HepG2 (cell line): ENCODE results near the gene ERRFI1. TPM values are rescaled to one million over a fixed set of nuclear protein-coding genes. Genes with fewer than 3 reads are reported as not detected.

Source experiments
- JDP2 ChIP-seq: sonication (generic); formaldehyde crosslinking; IDR thresholded peaks from 2 replicates; pipeline ENCODE4 v1.8.1; 2022; ENCODE audit warnings: missing genetic modification reagents, borderline replicate concordance
- NR2F1 ChIP-seq, 2 experiments: fragments of 450-650 bp in 1 of 2; formaldehyde crosslinking in 1 of 2; IDR thresholded peaks; 2 replicates each; pipeline versions ENCODE4 v1.5.0 to v1.6.1; 2016 to 2020; ENCODE audit warnings: mild to moderate bottlenecking in 1 of 2, missing compliant biosample characterization in 1 of 2, missing genetic modification reagents in 1 of 2, moderate library complexity in 1 of 2
- PHB2 ChIP-seq: fragments of 450-650 bp; IDR thresholded peaks from 2 replicates; pipeline ENCODE4 v1.6.1; 2018; ENCODE audit not compliant: partially characterized antibody
- polyA plus RNA-seq, 8 experiments: library from polyadenylated mRNA; depleted of rRNA in 3 of 8; stranded (reverse) in 7 of 8; unstranded in 1 of 8; fragments of >200 nt; fragmentation: Illumina TruSeq in 4 of 8; extraction: Trizol in 4 of 8; gene quantifications; 2 replicates each; pipeline versions ENCODE4 v1.2.1 to v1.2.3, GENCODE V29; 2011 to 2016; ENCODE audit warnings: low read depth in 4 of 8, missing spikeins in 1 of 8, mixed read lengths in 1 of 8; ENCODE audit not compliant: insufficient read depth in 1 of 8
- total RNA-seq, 5 experiments: library from RNA; depleted of rRNA; stranded (reverse); fragments of >200 nt; fragmentation: Illumina TruSeq; extraction: Trizol; gene quantifications; 2 replicates each; pipeline ENCODE4 v1.2.3, GENCODE V29; 2016; ENCODE audit warnings: low read depth in 1 of 5
- TF ChIP-seq, protein P1 (sequence below): sonication (generic); formaldehyde crosslinking; IDR thresholded peaks from 2 replicates; pipeline ENCODE4 v1.5.0; 2020; ENCODE audit warnings: missing genetic modification reagents
- TF ChIP-seq, protein P2 (sequence below): sonication (generic); formaldehyde crosslinking; IDR thresholded peaks from 2 replicates; pipeline ENCODE4 v1.4.0; 2020; ENCODE audit warnings: missing genetic modification reagents
- TF ChIP-seq, protein P3 (sequence below): fragments of 450-650 bp; IDR thresholded peaks from 2 replicates; pipeline ENCODE4 v1.6.1; 2017
- TF ChIP-seq, protein P4 (sequence below): sonication (generic); formaldehyde crosslinking; IDR thresholded peaks from 2 replicates; pipeline ENCODE4 v1.4.0; 2020; ENCODE audit warnings: mild to moderate bottlenecking, low read depth, missing genetic modification reagents

ERRFI1 gene
- total and polyA plus RNA-seq, 2 of the 13 experiments (the other 11 are each of a cell fraction or from before 2014, with no cell fraction given): 84.4 to 753 TPM

DNA sequence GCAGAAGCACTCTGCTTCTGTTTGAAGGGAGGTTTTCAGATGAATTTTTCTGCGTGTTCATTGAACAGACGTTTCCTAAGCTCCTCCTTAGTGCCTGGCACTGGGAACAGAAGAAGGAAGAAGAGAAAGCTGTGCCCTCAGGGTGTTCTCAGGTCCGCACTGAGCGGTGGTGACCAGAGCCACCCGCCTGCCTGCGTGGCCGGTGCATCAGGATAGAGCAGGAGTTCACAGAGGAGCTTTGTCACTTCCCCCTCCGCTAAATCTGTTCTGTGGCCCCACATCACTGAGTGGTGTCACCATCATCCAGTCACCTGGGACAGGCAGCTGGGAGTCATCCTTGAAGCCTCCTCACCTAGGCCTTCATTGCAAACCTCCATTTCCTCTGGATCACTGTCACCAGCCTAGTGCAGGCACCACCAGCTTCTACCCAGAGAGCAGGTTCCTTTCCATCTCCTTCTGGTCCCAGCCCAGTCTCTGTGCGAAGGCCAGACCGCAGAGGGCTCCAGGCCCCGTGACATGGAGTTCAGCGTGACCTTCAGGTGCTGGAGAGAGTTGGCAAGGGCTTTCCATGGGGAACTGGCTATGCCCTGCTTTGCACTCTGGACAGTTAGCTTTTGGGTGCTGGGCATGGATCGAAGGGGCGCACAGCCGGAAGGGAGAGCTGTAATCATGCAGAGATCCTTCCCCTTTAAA lies 42.9 kb downstream of the ERRFI1 start (continued):
- TF ChIP-seq, protein P1, sequence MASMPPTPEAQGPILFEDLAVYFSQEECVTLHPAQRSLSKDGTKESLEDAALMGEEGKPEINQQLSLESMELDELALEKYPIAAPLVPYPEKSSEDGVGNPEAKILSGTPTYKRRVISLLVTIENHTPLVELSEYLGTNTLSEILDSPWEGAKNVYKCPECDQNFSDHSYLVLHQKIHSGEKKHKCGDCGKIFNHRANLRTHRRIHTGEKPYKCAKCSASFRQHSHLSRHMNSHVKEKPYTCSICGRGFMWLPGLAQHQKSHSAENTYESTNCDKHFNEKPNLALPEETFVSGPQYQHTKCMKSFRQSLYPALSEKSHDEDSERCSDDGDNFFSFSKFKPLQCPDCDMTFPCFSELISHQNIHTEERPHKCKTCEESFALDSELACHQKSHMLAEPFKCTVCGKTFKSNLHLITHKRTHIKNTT (CRISPR knock-in tag): no peak
- TF ChIP-seq, protein P2, sequence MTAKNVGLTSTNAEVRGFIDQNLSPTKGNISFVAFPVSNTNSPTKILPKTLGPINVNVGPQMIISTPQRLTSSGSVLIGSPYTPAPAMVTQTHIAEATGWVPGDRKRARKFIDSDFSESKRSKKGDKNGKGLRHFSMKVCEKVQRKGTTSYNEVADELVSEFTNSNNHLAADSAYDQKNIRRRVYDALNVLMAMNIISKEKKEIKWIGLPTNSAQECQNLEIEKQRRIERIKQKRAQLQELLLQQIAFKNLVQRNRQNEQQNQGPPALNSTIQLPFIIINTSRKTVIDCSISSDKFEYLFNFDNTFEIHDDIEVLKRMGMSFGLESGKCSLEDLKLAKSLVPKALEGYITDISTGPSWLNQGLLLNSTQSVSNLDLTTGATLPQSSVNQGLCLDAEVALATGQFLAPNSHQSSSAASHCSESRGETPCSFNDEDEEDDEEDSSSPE (CRISPR knock-in tag): no peak
- TF ChIP-seq, protein P3, sequence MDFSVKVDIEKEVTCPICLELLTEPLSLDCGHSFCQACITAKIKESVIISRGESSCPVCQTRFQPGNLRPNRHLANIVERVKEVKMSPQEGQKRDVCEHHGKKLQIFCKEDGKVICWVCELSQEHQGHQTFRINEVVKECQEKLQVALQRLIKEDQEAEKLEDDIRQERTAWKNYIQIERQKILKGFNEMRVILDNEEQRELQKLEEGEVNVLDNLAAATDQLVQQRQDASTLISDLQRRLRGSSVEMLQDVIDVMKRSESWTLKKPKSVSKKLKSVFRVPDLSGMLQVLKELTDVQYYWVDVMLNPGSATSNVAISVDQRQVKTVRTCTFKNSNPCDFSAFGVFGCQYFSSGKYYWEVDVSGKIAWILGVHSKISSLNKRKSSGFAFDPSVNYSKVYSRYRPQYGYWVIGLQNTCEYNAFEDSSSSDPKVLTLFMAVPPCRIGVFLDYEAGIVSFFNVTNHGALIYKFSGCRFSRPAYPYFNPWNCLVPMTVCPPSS: no peak
- TF ChIP-seq NR2F1 (CRISPR knock-in tag; IDR thresholded peaks at IDR 0.05) (no peak), JDP2 (CRISPR knock-in tag) (no peak), PHB2 (no peak)
- TF ChIP-seq, protein P4, sequence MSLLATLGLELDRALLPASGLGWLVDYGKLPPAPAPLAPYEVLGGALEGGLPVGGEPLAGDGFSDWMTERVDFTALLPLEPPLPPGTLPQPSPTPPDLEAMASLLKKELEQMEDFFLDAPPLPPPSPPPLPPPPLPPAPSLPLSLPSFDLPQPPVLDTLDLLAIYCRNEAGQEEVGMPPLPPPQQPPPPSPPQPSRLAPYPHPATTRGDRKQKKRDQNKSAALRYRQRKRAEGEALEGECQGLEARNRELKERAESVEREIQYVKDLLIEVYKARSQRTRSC (CRISPR knock-in tag): no peak
